ENCODE data around the gene TBC1D22A. TPM values are rescaled to one million over a fixed set of nuclear protein-coding genes. Genes with fewer than 3 reads are reported as not detected.
"Not testable (repeated sequence)": the region's sequence is repeated elsewhere in the genome, so short reads cannot be mapped to it uniquely, and the experiment has no call there.

TBC1D22A gene
- total and polyA plus RNA-seq, 2 experiments from 2014 or later, result 16.6 to 18.5 TPM

- Histone ChIP-seq H3K27me3 (no peaks in the 10 kb centered on the region), H3K9me3 (ENCODE audit: low read depth) (no peaks in the 10 kb centered on the region), H3K36me3 (no peaks in the 10 kb centered on the region), H3K4me1 (ENCODE audit: low read depth) (no peaks in the 10 kb centered on the region), H3K27ac (no peak overlapping the region), H3K4me3 (no peak overlapping the region)
- no peak for TF ChIP-seq CTCF (IDR thresholded peaks at IDR 0.05; ENCODE audit: low read depth, low read length)
- DNase-seq (ENCODE audit: low read depth in 1 of 2, low spot score in 1 of 2), result peak in 1 of 2 donors; percentile 72
Measured at GRCh38 chr22:46813816-46814597, 51.6 kb downstream of the TBC1D22A start.

DNA sequence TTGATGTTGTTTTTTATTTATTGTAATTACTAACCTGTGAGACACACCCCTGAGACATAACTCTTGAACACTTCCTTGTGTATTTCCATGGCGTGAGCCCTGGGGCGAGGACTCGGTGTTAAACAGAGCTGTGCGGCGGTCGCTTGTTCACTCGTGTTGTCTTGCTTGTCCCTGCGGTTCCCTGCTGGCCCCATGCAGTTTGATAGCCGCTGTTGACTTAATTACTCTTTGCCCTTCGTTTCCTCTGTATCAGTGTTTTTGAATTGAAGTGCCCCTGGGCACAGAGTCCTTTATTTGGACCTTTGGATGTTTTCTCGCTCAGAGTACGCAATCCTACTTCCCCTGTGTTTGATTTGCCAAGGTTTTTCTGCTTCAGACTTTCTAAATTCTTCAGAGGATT, 52.7 kb downstream of the TBC1D22A start:
- H3K4me3 ChIP-seq, result no peak overlapping the region
- DNase-seq (ENCODE audit: low read depth in 1 of 2, low spot score in 1 of 2), result no peak
- no peak for TF ChIP-seq CTCF (IDR thresholded peaks at IDR 0.05; ENCODE audit: low read depth, low read length)
- H3K27ac ChIP-seq, result no peak overlapping the region
- no peaks in the 10 kb centered on the region for H3K9me3 ChIP-seq (ENCODE audit: low read depth)
- no peaks in the 10 kb centered on the region for H3K36me3 ChIP-seq
- no peaks in the 10 kb centered on the region for H3K27me3 ChIP-seq
- H3K4me1 ChIP-seq (ENCODE audit: low read depth), result no peaks in the 10 kb centered on the region

DNA sequence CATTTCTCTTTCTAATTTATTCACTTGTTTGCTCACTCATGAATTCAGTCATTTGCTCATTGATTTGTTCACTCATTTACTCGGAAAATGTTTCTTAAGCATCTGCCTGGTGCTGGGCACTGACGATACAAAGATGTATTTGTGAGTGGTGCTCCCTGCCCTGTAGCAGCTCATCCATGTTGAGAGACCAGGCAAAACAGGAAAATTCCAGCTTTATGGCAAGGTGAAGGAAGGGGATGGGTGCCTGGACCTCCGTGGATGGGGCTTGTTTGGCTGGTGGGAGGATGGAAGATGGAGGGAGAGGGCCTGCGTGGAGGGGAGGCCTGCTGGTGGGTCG, 53.1 kb downstream of the TBC1D22A start:
- Histone ChIP-seq H3K27me3 (no peaks in the 10 kb centered on the region), H3K9me3 (ENCODE audit: low read depth) (no peaks in the 10 kb centered on the region), H3K27ac (no peak overlapping the region), H3K4me1 (ENCODE audit: low read depth) (no peaks in the 10 kb centered on the region), H3K36me3 (no peaks in the 10 kb centered on the region), H3K4me3 (no peak overlapping the region)
- DNase-seq (ENCODE audit: low read depth in 1 of 2, low spot score in 1 of 2), result no peak
- no peak for TF ChIP-seq CTCF (IDR thresholded peaks at IDR 0.05; ENCODE audit: low read depth, low read length)

DNA sequence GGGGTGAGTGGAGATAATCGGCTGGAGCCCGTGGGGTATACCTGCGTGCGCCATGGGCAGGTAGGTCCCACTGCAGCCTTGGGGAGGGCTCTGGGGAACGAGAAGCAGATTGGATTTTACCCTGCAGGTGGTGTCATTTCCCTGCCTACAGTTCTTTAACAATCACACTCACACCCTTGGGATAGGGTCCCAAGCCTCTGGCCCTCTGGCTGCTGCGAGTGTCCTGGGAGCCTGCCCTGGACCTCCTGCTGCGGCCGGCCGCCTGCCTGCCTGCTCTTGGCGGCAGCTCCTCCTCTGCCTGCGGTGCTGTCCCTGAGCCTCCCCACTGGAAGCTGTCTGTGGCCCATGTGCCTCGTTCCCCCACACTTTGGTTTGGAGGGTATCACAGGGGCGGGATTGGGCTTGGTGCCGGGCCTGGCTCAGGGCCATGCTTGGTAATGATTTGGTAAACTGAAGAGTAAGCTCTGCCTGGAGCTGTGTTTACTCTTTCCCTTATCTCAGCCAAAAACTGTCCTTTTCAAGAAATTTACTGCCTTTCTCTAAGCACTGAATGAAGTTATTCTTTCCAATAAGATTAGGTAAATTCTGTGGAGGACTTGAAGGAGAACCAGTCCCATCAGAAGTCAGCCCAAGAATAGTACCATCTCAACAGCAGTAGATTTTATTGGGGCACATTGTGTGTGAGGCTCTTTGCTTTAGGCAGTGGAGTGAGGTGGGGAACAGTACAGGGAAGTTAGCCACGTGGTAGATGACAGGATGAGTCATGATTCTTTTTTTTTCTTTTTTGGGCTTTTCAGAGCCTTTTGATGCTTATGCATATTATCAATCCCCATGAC, 53.7 kb downstream of the TBC1D22A start:
- Histone ChIP-seq H3K36me3 (no peaks in the 10 kb centered on the region), H3K4me3 (no peak overlapping the region), H3K9me3 (ENCODE audit: low read depth) (no peaks in the 10 kb centered on the region), H3K4me1 (ENCODE audit: low read depth) (no peaks in the 10 kb centered on the region), H3K27me3 (no peaks in the 10 kb centered on the region), H3K27ac (no peak overlapping the region)
- no peak for TF ChIP-seq CTCF (IDR thresholded peaks at IDR 0.05; ENCODE audit: low read depth, low read length)
- peak in 1 of 2 donors; percentile 58 for DNase-seq (ENCODE audit: low read depth in 1 of 2, low spot score in 1 of 2)

DNA sequence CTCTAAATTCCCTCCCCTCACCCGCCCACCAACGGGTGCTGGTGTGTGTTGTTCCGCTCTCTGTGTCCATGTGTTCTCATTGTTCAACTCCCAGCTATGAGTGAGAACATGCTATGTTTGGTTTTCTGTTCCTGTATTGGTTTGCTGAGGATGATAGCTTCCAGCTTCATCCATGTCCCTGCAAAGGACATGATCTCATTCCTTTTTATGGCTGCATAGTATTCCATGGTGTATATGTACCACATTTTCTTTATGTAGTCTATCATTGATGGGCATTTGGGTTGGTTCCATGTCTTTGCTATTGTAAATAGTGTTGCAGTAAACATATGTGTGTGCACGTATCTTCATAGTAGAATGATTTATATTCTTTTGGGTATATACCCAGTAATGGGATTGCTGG, 54.9 kb downstream of the TBC1D22A start:
- H3K27ac ChIP-seq; DNase-seq (ENCODE audit: low read depth in 1 of 2, low spot score in 1 of 2); H3K4me1 ChIP-seq (ENCODE audit: low read depth); H3K36me3 ChIP-seq; H3K4me3 ChIP-seq; H3K9me3 ChIP-seq (ENCODE audit: low read depth); H3K27me3 ChIP-seq: not testable (repeated sequence)

- Histone ChIP-seq H3K9me3 (ENCODE audit: low read depth) (no peaks in the 10 kb centered on the region), H3K4me1 (ENCODE audit: low read depth) (no peaks in the 10 kb centered on the region), H3K36me3 (no peaks in the 10 kb centered on the region), H3K4me3 (no peak overlapping the region), H3K27me3 (no peaks in the 10 kb centered on the region), H3K27ac (no peak overlapping the region)
- TF ChIP-seq CTCF (IDR thresholded peaks at IDR 0.05; ENCODE audit: low read depth, low read length), result no peak
- DNase-seq (ENCODE audit: low read depth in 1 of 2, low spot score in 1 of 2), result no peak
Measured at GRCh38 chr22:46823248-46823647, 60.8 kb downstream of the TBC1D22A start.

Data from cardiac muscle cell (in vitro differentiated cells and primary cell).